Activated CD4-positive, alpha-beta T cell treated with anti-CD3 and anti-CD28 coated beads, Interleukin-2, Interleukin-6, amounts not matched to agents 100 ng/mL and 50 ng/mL, durations not matched to agents 16 hours and 8 hours (primary cell): ENCODE measurements around the gene CIAO2A.
"Not testable (repeated sequence)": the region's sequence is repeated elsewhere in the genome, so short reads cannot be mapped to it uniquely, and the experiment has no call there.

ENCODE experiments used
- DNase-seq: peaks from one replicate; pipeline ENCODE4 v3.0.0-alpha.2; 2020

Gene CIAO2A

DNA sequence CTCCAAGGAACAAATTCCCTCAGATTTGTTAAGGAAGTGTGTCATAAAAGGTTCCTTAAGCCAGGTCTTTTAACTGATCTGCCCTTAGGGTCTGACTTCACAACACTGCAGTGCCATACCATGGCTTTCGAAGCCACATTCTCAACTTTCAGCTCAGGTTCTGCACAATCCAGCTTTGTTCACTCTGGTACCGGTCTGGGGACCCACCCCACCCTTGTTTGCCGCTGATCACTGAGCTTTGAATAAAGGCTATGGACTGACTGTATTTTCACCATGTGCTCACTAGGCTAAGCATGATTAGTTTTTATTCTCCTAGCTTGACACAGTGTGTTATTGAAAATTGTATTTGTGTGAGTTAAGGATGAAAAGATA lies 18.0 kb upstream of the CIAO2A start:
- DNase-seq: no peak

DNA sequence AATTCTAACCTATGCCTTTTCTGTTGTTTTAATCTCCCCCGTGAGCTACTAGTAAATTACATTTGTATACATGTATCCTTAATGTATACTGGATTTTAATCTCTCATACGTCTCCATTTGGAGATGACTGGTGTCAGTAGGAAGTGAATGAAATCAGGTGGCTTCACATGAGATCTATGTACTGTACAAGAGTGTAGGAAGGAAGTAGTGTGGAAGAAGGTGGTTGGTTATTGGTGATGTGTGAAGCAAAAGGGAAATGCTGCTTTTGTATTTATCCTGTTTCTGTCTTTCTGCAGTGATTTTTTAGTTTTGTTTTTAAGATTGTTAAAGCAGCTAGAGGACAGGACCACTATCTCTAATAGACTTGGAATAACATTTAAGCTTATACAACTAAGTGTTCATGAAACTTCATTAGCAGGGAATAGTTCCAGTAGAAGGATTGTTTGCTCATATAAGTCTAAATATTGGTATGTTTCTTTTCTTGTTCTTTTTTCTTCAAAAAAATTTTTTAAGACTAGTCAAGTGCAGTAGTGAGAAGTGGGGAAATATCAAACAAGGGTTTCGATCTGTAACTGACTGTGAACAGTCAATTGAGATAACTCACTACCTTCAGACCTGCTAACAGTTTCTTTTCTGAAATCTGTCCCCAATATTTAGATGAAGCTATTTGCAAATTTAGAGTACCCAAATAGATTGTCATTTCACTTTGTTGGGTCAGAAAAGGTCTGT lies 17.5 kb upstream of the CIAO2A start:
- peak; percentile 49 for DNase-seq

DNA sequence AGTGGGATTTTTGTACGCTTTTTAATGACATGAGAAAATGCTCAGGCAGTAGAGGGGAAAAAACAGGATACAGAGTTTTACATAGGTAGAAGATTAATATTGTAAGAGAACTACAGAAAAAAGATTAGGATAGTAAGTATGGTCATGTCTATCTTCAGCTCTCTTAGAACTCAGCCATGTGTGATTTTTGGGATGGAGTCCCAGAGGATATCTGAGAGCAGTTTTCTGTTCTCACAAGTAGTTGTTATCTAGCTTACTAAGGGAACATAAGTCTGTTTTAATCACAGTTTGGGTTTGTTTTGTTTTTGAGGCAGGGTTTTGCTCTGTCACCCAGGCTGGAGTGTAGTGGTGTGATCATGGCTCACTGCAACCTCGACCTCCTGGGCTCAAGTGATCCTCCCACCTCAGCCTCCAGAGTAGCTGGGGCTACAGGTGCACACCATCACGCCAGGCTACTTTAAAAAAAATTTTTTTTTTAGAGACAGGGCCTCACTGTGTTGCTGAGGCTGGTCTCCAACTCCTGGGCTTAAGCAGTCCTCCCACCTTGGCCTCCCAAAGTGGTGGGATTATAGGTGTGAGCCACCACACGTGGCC lies 16.6 kb upstream of the CIAO2A start:
- DNase-seq: not testable (repeated sequence)

DNA sequence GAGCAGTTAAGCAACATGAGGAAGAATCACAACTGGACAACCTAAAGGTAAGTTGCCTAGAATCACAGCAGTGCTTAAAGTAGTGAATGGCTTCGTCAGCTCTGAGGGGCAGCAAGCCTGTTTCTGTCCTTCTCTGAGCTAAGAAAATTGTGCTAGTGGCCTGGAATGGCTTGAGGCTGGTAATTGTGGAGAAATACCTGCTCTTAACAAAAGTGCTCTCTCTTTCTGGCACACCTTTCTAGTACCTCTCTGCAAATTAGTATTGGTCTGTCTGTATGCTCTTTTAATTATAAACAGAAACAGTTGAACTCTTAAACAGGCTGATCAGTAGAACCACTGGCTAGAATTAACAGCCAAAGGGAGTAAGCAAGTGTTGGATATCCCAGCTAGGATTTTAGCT lies 13.7 kb upstream of the CIAO2A start:
- DNase-seq: no peak

DNA sequence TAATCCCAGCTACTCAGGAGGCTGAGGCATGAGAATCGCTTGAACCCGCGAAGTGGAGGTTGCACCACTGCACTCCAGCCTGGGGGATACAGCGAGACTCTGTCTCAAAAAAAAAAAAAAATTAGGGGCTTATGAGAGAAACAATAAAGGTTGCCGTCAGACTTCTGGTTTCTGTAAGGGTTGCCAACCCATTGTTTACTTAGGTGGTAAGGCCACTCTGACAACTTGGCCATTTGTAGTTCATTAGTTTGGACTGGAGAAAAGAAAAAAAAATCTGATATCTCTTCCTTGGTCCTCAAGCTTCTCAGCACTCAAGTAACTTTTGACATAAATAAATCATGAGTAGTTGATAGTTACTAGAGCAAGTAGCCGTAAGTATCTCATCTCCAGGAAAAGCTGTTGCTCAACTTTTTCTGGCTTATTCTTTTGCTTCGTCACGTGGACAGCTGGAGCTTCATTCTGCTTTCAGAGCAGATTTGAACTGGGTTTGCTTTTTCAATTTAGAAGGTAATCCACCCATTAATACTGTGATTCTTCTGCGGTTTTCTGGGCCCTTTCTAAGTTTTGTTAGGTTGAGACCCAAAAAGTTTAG lies 11.6 kb upstream of the CIAO2A start:
- DNase-seq: no peak

DNA sequence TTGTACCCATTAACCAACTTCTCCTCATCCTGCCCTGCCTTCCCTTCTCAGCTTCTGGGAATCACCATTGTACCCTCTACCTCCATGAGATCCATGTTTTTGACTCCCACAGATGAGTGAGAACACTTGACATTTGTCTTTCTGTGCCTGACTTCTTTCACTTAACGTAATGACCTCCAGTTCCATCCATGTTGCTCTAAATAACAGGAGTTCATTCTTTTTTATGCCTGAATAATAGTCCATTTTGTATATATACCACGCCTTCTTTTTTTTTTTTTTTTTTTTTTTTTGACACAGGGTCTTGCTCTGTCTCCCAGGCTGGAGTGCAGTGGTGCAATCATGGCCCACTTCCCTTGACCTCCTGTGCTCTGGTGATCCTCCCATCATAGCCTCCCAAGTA lies 8.9 kb upstream of the CIAO2A start:
- DNase-seq: no peak

DNA sequence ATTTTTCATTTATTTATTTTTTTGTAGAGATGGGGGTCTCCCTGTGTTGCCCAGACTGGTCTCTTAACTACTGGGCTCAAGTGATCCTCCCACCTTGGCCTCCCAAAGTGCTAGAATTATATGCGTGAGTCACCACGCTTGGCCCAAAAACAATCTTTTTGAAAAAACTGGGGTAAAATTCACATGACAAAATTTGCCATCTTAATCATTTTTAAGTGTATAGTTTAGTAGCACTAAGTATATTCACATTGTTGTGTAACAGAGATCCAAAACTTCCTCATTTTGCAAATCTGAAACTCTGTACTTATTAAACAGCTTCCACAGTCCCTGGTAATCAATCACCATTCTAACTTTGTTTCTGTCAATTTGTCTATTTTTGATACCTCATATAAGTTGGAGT lies 7.3 kb upstream of the CIAO2A start:
- DNase-seq: no peak

DNA sequence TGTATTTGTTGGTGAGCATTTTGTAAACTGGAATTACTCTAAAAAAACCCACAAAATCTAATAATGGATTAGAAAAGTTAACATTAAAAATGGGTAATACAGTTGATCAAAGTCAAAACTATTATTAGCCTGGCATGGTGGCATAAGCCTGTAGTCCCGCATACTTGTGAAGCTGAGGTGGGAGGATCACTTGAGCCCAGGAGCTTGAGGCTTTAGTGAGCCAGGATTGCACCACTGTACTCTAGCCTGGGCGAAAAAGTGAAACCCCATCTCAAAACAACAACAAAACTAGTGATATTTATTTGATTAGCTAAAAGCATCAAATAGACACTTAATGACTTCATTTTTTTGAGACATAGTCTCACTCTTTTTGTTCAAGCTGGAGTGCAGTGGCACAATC lies 5.7 kb upstream of the CIAO2A start:
- DNase-seq: no peak

DNA sequence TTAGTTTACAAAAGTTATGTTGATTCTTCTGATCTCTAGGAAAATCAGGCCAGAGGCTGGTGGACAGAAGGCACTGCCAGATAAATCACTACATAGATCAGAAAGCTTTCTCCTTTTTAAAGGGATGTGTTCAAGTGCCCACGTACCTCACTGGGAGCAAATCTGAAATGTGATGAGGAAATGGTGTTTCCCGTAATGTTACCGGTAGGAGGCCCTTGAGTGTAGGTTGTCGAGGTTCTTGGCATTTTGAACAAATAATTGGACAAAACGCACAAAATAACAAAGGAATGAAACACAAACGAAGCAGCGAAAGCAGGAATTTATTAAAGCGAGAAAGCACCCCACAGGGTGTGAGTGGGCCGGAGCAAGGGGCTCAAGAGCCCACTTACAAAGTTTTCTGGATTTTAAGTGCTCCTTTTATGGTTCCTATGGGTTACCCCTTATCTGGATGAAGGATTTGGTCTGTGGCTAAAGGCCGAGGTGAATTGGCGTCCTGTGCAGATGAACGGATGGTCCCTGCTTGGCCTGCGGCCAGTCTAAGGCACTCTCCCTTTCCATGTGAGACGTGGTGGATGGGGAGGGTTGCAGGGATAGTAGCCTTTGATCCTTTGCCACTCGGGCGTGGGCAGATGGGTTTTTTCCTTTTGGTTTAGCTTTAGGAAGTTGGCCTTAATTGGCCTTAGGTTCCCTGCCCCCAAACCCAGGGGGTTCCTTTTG lies 3.2 kb upstream of the CIAO2A start:
- peak; percentile 31 for DNase-seq

DNA sequence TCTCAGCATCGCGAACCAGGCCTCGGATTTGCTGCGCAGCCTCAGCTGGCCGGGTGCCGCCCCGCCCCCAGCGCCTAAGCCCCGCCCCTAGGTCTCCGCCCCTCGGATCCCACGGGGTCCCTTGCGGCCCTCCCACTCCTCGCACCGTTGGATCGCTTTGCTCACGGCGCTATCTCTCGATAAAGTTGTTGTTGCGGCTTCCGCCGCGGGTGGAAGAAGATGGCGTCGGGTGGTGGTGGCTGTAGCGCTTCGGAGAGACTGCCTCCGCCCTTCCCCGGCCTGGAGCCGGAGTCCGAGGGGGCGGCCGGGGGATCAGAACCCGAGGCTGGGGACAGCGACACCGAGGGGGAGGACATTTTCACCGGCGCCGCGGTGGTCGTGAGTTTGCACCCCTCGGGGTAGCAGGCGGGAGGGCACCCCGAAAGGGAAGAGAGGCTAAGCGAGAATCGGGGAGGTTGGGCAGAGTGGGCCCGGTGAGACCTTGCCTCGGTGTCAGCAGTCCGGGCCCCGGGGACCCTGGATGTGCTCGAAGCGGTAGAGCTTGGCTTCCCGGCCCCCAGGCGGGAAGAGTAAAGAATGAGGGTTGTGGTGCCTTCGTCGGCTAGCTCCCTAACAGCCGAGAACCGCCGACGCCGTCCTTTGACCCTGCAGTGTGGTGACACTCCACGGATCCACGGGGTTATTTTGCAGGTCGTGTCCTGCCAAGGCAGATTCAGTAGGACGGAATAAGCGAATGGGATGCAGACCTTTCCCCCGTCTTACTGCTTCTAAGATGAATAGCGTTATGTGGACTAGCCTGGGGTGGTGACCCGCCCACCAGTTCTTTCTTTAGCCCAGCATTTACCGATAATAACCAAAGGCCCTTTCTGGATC lies 2.4 kb upstream of the CIAO2A start, which contains the start of gene SNX1:
TSS of gene SNX1 (plus strand) at position 188 of the 873 bp plus-strand sequence. CDS start at position 220, 32 bp downstream.
- DNase-seq: peak; percentile 97

DNA sequence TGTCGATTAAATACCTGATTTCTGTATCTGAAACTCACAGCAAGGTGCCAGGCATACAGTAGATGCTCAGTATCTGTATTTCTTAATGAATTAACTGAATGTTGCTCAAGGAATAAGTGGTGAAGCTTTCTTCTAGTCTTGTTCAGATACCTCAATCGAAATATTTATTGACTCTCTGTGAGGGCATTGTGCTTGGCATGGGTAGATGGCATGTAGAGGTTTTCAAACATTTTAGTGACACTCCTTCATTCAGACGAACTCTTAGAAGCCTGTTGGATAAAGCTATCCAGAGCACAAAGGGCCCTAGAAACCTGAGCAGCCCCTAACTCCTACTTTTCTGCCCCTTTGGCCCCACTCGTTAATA lies 1.8 kb upstream of the CIAO2A start:
- no peak for DNase-seq

DNA sequence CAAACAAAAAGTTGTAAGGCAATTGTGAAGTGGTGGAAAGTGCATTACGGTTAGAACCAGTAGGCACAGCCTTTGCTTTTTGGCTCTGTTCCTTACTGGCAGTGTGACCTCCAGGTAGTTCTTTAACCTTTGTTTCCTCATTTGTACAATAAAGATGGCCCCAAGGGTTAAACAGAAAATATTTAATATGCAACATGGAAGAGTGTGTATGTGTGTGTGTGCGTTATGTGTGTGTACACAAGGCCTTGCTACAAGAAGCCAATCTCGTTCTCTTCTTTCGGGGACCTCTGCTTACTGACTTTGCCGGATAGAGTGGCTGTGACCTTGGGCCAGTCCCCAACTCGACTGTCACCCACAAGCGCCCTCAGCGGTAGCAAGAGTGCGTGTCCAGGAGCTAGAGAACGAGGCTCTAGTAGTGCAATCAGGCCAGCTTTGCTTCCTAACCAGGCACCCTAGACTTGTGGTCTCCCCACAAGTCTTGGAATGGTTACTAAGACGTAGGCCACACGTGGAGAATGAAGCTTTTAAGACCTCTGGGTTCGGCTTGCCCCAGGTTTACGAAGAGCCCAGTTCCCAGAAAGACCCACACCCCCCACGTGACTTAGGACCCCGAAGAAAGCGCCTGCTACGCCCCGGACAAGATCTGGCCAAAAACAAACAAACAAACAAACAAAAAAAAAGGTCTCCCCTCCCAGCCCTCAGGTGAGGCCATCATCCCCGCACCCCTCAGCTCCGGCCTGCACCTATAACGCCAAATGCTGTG lies 593 bp downstream of the CIAO2A start:
- DNase-seq: peak; percentile 65

DNA sequence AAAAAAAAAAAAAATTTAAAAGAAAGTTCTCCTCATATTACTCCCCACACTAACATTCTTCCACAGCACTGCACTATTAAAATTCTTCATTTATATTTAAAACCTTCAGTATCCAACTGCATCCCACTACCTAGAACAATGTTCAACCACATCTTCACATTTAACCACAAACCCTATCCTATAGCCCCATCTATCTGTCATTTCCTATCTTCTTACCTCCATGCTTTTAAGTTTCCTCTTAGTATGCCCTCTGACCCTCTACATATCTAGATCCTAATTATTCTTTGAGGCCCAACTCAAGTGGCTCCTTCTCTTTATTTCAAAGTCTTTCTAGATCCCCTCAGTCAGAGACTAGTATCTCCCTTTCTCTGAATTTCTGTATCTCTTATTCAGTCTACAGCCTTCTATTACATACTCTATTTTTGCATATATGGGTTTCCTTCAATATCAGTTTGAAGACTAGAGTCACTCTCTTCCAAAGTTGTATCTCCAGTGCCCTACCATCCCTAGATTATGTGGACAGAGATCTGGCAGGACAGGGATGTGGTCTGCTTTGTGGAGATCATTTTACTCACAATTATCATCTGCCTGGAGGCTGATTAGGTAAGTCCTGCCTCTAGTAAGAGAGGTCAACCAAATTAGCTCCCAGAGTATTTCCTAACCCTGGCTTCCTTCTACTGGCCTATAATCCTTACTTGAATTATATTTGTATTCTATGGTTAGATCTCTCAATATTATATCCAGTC lies 1.4 kb downstream of the CIAO2A start:
- peak; percentile 31 for DNase-seq

DNA sequence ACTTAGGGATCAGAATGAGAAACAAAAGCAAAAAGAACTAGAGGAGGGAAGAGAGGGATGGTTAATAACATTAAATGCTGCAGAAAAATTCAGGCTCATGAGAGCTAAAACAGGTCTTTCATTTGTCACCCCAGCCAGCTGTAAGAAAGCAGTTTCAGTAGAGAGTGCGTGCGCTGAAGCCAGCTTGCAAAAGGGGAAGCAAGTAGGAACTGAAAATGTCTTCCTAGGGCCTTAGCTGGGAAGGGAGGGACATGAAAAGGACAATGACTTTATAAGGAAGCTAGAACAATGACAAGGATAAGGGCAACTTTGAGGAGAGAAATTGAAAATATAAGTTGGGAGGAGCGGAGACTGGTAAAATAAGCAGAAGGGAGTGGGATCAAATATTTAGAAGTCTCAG lies 3.1 kb downstream of the CIAO2A start:
- no peak for DNase-seq

DNA sequence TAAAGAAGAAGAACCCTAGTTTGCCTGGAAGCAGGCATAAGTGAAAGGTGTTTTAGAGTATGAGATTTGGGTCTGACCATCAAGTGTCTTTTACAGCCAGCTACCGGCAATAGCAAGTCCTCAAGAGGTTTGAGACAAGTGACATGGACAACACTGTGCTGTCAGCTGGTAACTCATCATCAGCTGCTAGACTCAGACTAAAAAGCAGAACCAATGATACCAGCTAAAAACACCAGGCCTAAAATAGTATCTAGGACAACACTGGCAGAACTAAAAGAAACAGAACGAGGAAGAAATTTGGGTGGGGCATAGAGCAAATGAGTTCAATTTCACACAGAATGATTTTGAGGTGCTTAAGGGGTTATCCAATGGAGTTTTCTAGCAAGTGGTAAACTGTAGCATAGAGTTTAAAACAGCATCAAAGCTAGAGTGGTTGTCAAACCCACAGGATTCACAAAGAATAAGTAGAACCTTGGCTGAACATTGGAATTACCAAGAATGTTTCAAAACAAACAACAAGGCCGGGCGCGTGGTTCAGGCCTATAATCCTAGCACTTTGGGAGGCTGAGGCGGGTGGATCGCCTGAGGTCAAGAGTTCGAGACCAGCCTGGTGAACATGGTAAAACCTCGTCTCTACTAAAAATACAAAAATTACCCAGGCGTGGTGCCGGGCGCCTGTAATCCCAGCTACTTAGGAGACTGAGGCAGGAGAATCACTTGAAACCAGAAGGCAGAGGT lies 3.9 kb downstream of the CIAO2A start:
- DNase-seq: no peak

DNA sequence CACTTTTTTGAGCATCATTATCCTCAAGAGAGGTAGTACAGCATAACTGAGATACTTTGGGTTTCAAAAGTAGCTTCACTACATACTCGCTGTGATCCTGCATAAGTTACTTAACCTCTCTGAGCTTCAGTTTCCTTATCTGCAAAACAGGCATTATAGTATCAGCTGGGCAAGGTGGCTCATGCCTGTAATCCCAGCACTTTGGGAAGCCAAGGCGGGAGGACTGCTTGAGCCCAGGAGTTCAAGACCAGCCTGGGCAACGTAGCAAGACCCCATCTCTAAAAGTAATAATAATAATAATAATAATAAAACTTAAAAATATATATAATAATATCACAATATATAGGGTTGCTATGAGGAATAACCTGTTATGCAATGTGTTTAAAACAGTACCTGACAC lies 10.9 kb downstream of the CIAO2A start:
- no peak for DNase-seq

DNA sequence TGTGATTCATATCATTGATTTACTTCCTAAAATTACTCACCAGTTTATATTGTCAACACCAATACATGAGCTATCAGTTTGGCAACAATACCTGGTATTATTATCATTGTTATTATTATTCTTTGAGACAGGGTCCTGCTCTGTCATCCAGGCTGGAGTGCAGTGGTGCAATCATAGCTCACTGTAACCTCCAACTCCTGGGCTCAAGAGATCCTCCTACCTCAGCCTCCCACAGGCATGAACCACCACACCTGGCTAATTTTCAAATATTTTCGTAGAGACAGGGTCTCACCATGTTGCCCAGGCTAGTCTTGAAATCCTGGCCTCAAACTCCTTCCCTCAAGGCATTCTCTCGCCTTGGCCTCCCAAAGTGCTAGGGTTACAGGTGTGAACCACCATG lies 20.1 kb downstream of the CIAO2A start:
- DNase-seq: not testable (repeated sequence)

DNA sequence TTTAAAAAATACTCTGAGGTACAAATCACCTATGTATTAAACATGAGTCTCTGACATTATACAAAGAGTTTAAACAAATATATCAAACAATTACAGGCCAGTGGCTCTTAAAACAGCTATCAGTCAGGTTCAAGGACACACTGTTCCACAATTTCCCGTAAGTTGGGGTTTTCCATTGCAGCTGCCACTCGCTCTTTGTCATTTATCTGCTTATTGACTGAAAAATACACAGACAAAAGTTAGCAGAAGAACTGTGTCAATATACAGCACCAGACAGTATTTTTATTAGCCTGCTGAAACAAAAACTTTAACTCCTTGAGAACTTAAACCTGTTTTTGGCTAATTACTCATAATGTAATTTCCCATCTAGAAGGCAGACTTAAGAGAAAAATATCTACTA lies 20.8 kb downstream of the CIAO2A start:
- DNase-seq: no peak

DNA sequence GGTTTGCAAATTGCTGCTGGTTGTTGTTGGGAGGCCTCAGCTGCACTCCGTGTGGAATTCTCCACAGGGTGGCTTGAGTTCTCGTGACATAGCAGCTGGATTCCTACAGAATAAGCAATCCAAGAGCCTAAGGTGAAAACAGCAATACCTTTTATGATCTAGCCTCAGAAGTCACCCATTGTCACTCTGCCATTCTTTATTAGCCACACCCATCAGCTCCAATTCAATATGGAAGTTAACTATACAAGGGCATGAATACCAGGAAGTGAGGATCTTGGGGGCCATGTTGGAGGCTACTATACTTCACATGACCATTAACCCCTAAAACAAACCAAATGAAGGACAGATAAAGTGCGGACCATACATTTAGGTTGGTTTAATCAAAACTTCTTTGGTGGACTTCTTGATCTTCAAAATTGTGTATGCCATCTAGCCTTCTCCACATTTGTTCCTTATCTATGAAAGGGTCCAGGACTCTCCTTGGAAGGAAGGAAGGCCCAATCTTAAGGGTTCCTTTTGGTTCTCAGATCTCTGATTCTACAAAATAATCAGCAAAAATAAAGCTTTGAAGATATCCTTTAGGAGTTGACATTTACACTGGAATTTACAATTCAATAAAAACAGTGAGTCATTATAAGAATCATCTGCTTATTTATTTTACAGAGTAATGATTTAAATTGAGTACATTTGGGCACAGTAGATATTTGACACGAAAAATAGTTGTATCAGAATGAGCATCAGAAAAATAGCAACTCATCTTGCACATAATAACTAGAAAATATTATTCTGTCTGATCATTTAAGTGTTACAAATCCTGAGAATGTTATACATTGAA lies 21.5 kb downstream of the CIAO2A start:
- DNase-seq: no peak
